SK-N-SH treated with all-trans-retinoic acid at 6 μM for 48 hours (cell line): ENCODE data around the gene ELMOD3.

ENCODE experiments used
- CSDC2 ChIP-seq: fragments of 250-450 bp; sonication (Bioruptor Pico); IDR thresholded peaks from 2 replicates; pipeline ENCODE4 v1.5.0; 2020; ENCODE audit warnings: mild to moderate bottlenecking, moderate library complexity
- PPARA ChIP-seq: fragments of 250-450 bp; sonication (Bioruptor Pico); IDR thresholded peaks from 2 replicates; pipeline ENCODE4 v1.5.0; 2020; ENCODE audit warnings: mild to moderate bottlenecking, borderline replicate concordance
- RARB ChIP-seq: fragments of 250-450 bp; sonication (Bioruptor Pico); IDR thresholded peaks from 2 replicates; pipeline ENCODE4 v1.8.0; 2021; ENCODE audit warnings: mild to moderate bottlenecking, moderate library complexity
- ZFP3 ChIP-seq: fragments of 250-450 bp; sonication (Bioruptor Pico); IDR thresholded peaks from 2 replicates; pipeline ENCODE4 v1.5.0; 2020; ENCODE audit warnings: mild to moderate bottlenecking, moderate library complexity
- ZNF8 ChIP-seq: fragments of 450-650 bp; formaldehyde crosslinking; IDR thresholded peaks from 2 replicates; pipeline ENCODE4 v1.5.0; 2020; ENCODE audit warnings: mild to moderate bottlenecking, moderate library complexity
- TF ChIP-seq, protein P1 (sequence below): fragments of 250-450 bp; sonication (Bioruptor Pico); IDR thresholded peaks from 2 replicates; pipeline ENCODE4 v1.8.0; 2020; ENCODE audit warnings: mild to moderate bottlenecking, moderate library complexity, borderline replicate concordance

GRCh38 chr2:85383850-85384249, 29.3 kb downstream of the ELMOD3 start:
- no peak for TF ChIP-seq PPARA (CRISPR knock-in tag)
- no peak for TF ChIP-seq CSDC2 (CRISPR knock-in tag)
- TF ChIP-seq, protein P1, sequence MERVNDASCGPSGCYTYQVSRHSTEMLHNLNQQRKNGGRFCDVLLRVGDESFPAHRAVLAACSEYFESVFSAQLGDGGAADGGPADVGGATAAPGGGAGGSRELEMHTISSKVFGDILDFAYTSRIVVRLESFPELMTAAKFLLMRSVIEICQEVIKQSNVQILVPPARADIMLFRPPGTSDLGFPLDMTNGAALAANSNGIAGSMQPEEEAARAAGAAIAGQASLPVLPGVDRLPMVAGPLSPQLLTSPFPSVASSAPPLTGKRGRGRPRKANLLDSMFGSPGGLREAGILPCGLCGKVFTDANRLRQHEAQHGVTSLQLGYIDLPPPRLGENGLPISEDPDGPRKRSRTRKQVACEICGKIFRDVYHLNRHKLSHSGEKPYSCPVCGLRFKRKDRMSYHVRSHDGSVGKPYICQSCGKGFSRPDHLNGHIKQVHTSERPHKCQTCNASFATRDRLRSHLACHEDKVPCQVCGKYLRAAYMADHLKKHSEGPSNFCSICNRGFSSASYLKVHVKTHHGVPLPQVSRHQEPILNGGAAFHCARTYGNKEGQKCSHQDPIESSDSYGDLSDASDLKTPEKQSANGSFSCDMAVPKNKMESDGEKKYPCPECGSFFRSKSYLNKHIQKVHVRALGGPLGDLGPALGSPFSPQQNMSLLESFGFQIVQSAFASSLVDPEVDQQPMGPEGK = no peak
- no peak for TF ChIP-seq RARB
- TF ChIP-seq ZNF8 = no peak
- no peak for TF ChIP-seq ZFP3
